Neural progenitor cell (in vitro differentiated cells): ENCODE measurements around the gene IYD. TPM values are rescaled to one million over a fixed set of nuclear protein-coding genes. Genes with fewer than 3 reads are reported as not detected.

Source experiments
- DNase-seq: peaks from one replicate; pipeline ENCODE4 v3.0.0-alpha.2; 2016; ENCODE audit warnings: low spot score
- H2AFZ ChIP-seq: fragments of 200-600 bp; sonication (generic); replicated peaks from 2 replicates; pipeline ENCODE4 v1.6.1; 2016; ENCODE audit warnings: antibody characterized with exemption
- H3F3A ChIP-seq: fragments of 200-600 bp; sonication (generic); 2 replicates; pipeline ENCODE4 v1.6.1; 2016; ENCODE audit warnings: antibody characterized with exemption, low read depth
- H3K27ac ChIP-seq: fragments of 200-600 bp; sonication (generic); 2 replicates; pipeline ENCODE4 v1.5.1; 2016; ENCODE audit warnings: mild to moderate bottlenecking
- H3K27me3 ChIP-seq: fragments of 200-600 bp; sonication (generic); 2 replicates; pipeline ENCODE4 v1.6.1; 2016; ENCODE audit warnings: mild to moderate bottlenecking, moderate library complexity
- H3K36me3 ChIP-seq: fragments of 200-600 bp; sonication (generic); 2 replicates; pipeline ENCODE4 v1.5.1; 2016
- H3K4me1 ChIP-seq: fragments of 200-600 bp; sonication (generic); 2 replicates; pipeline ENCODE4 v1.6.1; 2016; ENCODE audit warnings: mixed run types
- H3K4me2 ChIP-seq: fragments of 200-600 bp; sonication (generic); 2 replicates; pipeline ENCODE4 v1.6.1; 2016
- H3K4me3 ChIP-seq: fragments of 200-600 bp; sonication (generic); 2 replicates; pipeline ENCODE4 v1.5.1; 2016
- H3K79me2 ChIP-seq: fragments of 200-600 bp; sonication (generic); 2 replicates; pipeline ENCODE4 v1.6.1; 2016; ENCODE audit warnings: low read depth
- H3K9ac ChIP-seq: fragments of 200-600 bp; sonication (generic); 2 replicates; pipeline ENCODE4 v1.6.1; 2016
- H3K9me3 ChIP-seq: fragments of 200-600 bp; sonication (generic); 2 replicates; pipeline ENCODE4 v1.5.1; 2016; ENCODE audit warnings: low read depth
- H4K20me1 ChIP-seq: fragments of 200-600 bp; sonication (generic); 2 replicates; pipeline ENCODE4 v1.6.1; 2016; ENCODE audit warnings: low read depth
- H3K27ac Mint-ChIP-seq: 3 replicates; pipeline ENCODE4 v1.8.0; 2021; ENCODE audit warnings: mixed read lengths
- H3K27me3 Mint-ChIP-seq: 2 replicates; pipeline ENCODE4 v1.8.0; 2022; ENCODE audit warnings: low read depth, mild to moderate bottlenecking, inconsistent platforms, moderate library complexity, mixed read lengths; ENCODE audit not compliant: insufficient read depth
- H3K36me3 Mint-ChIP-seq: 3 replicates; pipeline ENCODE4 v1.8.0; 2021; ENCODE audit warnings: mixed read lengths
- H3K4me1 Mint-ChIP-seq: 3 replicates; pipeline ENCODE4 v1.8.0; 2021; ENCODE audit warnings: mixed read lengths
- H3K4me3 Mint-ChIP-seq: 3 replicates; pipeline ENCODE4 v1.8.0; 2021; ENCODE audit warnings: mild to moderate bottlenecking, moderate library complexity, mixed read lengths
- H3K9me3 Mint-ChIP-seq: 3 replicates; pipeline ENCODE4 v1.8.0; 2020; ENCODE audit warnings: mixed read lengths
- CTCF ChIP-seq: fragments of 200-600 bp; sonication (generic); IDR thresholded peaks from 2 replicates; pipeline ENCODE4 v1.5.1; 2017; ENCODE audit warnings: antibody characterized with exemption, mild to moderate bottlenecking
- EZH2 ChIP-seq: fragments of 200-600 bp; sonication (generic); IDR thresholded peaks from 2 replicates; pipeline ENCODE4 v1.6.1; 2017; ENCODE audit warnings: antibody characterized with exemption, mild to moderate bottlenecking, moderate library complexity
- EZH2phosphoT487 ChIP-seq: fragments of 200-600 bp; sonication (generic); IDR thresholded peaks from 2 replicates; pipeline ENCODE4 v1.6.1; 2017; ENCODE audit warnings: antibody characterized with exemption
- total RNA-seq: library from RNA; depleted of rRNA; stranded (reverse); fragments of >200 nt; gene quantifications from 2 replicates; pipeline ENCODE4 v1.2.3, GENCODE V29; 2015; ENCODE audit warnings: low replicate concordance

IYD gene
- total RNA-seq, 1 donor from 2014 or later: not detected

- Mint-ChIP-seq H3K9me3 (no peaks in the 10 kb centered on the region), H3K27ac (no peak overlapping the region), H3K36me3 (no peaks in the 10 kb centered on the region), H3K4me3 (no peak overlapping the region), H3K4me1 (no peaks in the 10 kb centered on the region), H3K27me3 (peaks cover 5% of the 10 kb centered on the region)
- no peak overlapping the region for H2AFZ ChIP-seq
- H3K9ac ChIP-seq: no peak overlapping the region
- no peaks in the 10 kb centered on the region for H3K36me3 ChIP-seq
- H3K4me3 ChIP-seq: no peak overlapping the region
- no peaks in the 10 kb centered on the region for H3K27me3 ChIP-seq
- H3K9me3 ChIP-seq: no peaks in the 10 kb centered on the region
- H3F3A ChIP-seq: no peaks in the 10 kb centered on the region
- no peak for DNase-seq
- H3K4me2 ChIP-seq: no peak overlapping the region
- no peaks in the 10 kb centered on the region for H4K20me1 ChIP-seq
- no peaks in the 10 kb centered on the region for H3K4me1 ChIP-seq
- H3K79me2 ChIP-seq: no peaks in the 10 kb centered on the region
- TF ChIP-seq EZH2phosphoT487: no peak
- no peak for TF ChIP-seq EZH2
- no peak for TF ChIP-seq CTCF
- H3K27ac ChIP-seq: no peak overlapping the region
These were observed 22.5 kb upstream of the IYD start for GRCh38 chr6:150346346-150346745.

- no peak for DNase-seq
- H3K4me1 ChIP-seq: no peaks in the 10 kb centered on the region
- H3K27ac Mint-ChIP-seq: no peak overlapping the region
- no peaks in the 10 kb centered on the region for H3K27me3 ChIP-seq
- H3K4me1 Mint-ChIP-seq: no peaks in the 10 kb centered on the region
- no peaks in the 10 kb centered on the region for H3F3A ChIP-seq
- no peaks in the 10 kb centered on the region for H3K36me3 ChIP-seq
- no peak overlapping the region for H3K4me3 Mint-ChIP-seq
- no peak overlapping the region for H3K4me2 ChIP-seq
- H3K9me3 Mint-ChIP-seq: no peaks in the 10 kb centered on the region
- H3K4me3 ChIP-seq: no peak overlapping the region
- no peaks in the 10 kb centered on the region for H3K79me2 ChIP-seq
- H4K20me1 ChIP-seq: no peaks in the 10 kb centered on the region
- no peak overlapping the region for H2AFZ ChIP-seq
- peaks cover 6% of the 10 kb centered on the region for H3K27me3 Mint-ChIP-seq
- no peak overlapping the region for H3K27ac ChIP-seq
- TF ChIP-seq EZH2phosphoT487: no peak
- TF ChIP-seq EZH2: no peak
- no peak for TF ChIP-seq CTCF
- no peak overlapping the region for H3K9ac ChIP-seq
- no peaks in the 10 kb centered on the region for H3K9me3 ChIP-seq
- H3K36me3 Mint-ChIP-seq: no peaks in the 10 kb centered on the region
These were observed 21.0 kb upstream of the IYD start for GRCh38 chr6:150347845-150348244.

GRCh38 chr6:150349546-150349945, 19.3 kb upstream of the IYD start:
- Histone ChIP-seq H3K4me3 (no peak overlapping the region), H3K27me3 (no peaks in the 10 kb centered on the region), H4K20me1 (no peaks in the 10 kb centered on the region), H3K79me2 (no peaks in the 10 kb centered on the region), H3K27ac (no peak overlapping the region), H3K4me2 (no peak overlapping the region), H2AFZ (no peak overlapping the region), H3F3A (no peaks in the 10 kb centered on the region), H3K36me3 (no peaks in the 10 kb centered on the region), H3K9ac (no peak overlapping the region), H3K4me1 (no peaks in the 10 kb centered on the region), H3K9me3 (no peaks in the 10 kb centered on the region)
- Mint-ChIP-seq H3K4me3 (no peak overlapping the region), H3K36me3 (no peaks in the 10 kb centered on the region), H3K4me1 (no peaks in the 10 kb centered on the region), H3K27me3 (peaks cover 6% of the 10 kb centered on the region), H3K9me3 (no peaks in the 10 kb centered on the region), H3K27ac (no peak overlapping the region)
- TF ChIP-seq CTCF: no peak
- no peak for TF ChIP-seq EZH2
- no peak for TF ChIP-seq EZH2phosphoT487
- no peak for DNase-seq
